ENCODE measurements around the gene OXGR1. TPM values are rescaled to one million over a fixed set of nuclear protein-coding genes. Genes with fewer than 3 reads are reported as not detected.
A peak's percentile ranks its signal among the peaks of the same experiment; 100 is the strongest.
"Not testable (repeated sequence)": the region's sequence is repeated elsewhere in the genome, so short reads cannot be mapped to it uniquely, and the experiment has no call there.

OXGR1 gene
- total RNA-seq (2014; rRNA removed; shearing (Covaris generic)): not detected in 2 replicates
- polyA plus RNA-seq (2014; cell fraction: nucleus; rRNA removed): not detected in 2 replicates

- no peak for DNase-seq (ENCODE audit: extremely low read depth, low read depth)
These were observed at the start of gene OXGR1 for GRCh38 chr13:96994017-96994857. Gene OXGR1, minus strand, starts transcription at chr13:96994476. Its CDS starts 6,717 bp downstream, at chr13:96987759.

GRCh38 chr13:97043302-97043701 is 49.0 kb upstream of the OXGR1 start:
- DNase-seq (ENCODE audit: extremely low read depth, low read depth): no peak

GRCh38 chr13:97030705-97031452 is 36.6 kb upstream of the OXGR1 start:
- peak; percentile 14 for DNase-seq (ENCODE audit: extremely low read depth, low read depth)

GRCh38 chr13:97028441-97029299 is 34.4 kb upstream of the OXGR1 start:
- DNase-seq (ENCODE audit: extremely low read depth, low read depth): peak; percentile 32

- no peak for DNase-seq (ENCODE audit: extremely low read depth, low read depth)
These were observed 32.9 kb upstream of the OXGR1 start for GRCh38 chr13:97027162-97027554.

DNA sequence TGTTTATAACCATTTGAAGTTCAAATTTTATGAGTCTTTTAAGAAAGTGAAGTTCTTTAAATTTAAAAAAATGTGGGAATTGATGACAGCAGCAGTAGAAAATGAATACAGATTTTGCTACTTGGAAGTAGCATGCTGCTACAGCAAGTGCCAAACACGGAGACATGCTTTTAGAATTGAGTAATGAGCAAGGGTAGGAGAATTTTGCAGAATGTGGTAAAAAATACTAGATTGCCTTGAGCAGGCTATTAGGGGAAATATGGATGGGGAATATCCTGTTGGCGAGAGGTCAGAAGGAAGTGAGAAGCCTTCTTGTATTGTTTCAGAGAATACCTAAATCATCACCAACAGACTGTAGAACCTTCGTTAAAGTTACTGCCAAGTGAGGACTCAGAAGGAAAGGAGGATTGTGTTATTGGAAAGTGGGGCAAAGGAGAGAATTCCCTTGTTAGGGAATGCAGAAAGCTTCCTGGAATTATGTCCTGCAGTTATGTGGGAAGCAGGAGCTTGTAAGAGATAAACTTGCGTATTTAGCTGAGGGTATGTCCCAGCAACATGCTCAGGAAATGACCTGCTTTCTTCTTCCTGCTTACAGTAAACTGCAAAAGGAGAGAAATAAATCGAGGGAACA is 32.4 kb upstream of the OXGR1 start:
- no peak for DNase-seq (ENCODE audit: extremely low read depth, low read depth)

DNA sequence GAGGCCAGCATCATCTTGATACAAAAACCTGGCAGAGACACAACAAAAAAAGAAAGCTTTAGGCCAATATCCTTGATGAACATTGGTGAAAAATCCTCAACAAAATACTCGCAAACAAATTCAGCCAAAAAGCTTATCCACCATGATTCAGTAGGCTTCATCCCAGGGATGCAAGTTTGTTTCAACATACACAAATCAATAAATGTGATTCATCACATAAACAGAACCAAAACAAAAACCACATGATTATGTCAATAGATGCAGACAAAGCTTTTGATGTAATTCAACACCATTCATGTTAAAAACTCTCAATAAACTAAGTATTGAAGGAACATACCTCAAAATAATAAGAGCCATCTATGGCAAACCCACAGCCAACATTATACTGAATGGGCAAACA is 29.5 kb upstream of the OXGR1 start:
- DNase-seq (ENCODE audit: extremely low read depth, low read depth): not testable (repeated sequence)

DNA sequence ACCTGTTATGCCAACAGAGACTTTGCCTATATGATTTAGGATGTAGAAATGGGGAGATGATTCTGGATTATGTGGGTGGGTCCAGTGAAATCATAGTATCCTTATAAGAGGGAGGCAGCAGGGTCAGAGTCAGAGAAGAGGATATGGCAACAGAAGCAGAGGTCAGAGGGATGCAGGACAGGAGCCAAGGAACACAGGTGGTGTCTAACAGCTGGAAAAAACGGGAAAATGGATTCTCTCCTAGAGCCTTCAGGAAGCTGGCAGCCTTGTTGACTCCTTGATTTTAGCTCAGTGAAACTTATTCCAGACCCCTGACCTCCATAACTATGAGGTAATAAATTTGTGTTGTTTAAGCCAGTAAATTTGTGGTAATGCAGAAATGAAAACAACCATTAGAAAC is 28.8 kb upstream of the OXGR1 start:
- no peak for DNase-seq (ENCODE audit: extremely low read depth, low read depth)

GRCh38 chr13:97021241-97021640 is 27.0 kb upstream of the OXGR1 start:
- DNase-seq (ENCODE audit: extremely low read depth, low read depth): no peak

- DNase-seq (ENCODE audit: extremely low read depth, low read depth): no peak
These were observed 26.5 kb upstream of the OXGR1 start for GRCh38 chr13:97020689-97021240.

GRCh38 chr13:97020194-97020593 is 25.9 kb upstream of the OXGR1 start:
- DNase-seq (ENCODE audit: extremely low read depth, low read depth): no peak

DNA sequence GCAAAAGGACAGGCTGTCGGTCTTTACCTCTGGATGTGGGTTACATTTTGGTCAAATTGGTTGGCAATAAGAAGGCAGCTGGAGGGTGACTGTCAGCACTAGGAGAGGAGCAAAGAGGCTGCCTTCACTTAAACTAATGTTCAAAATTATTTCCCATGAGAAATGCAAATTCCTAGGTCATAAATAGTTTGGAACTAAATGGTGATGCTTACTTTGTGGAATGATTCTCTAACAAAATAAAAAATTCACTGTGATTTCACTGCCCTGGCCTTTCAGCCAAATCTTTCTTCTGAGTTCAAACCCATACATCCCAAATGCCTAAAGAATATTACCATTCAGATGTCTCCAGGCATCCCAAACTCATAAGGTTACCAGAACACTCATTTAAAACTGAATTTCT is 25.0 kb upstream of the OXGR1 start:
- DNase-seq (ENCODE audit: extremely low read depth, low read depth): no peak

- peak; percentile 48 for DNase-seq (ENCODE audit: extremely low read depth, low read depth)
These were observed 23.9 kb upstream of the OXGR1 start for GRCh38 chr13:97018029-97018819.

- DNase-seq (ENCODE audit: extremely low read depth, low read depth): no peak
These were observed 23.0 kb upstream of the OXGR1 start for GRCh38 chr13:97017322-97017721.

DNA sequence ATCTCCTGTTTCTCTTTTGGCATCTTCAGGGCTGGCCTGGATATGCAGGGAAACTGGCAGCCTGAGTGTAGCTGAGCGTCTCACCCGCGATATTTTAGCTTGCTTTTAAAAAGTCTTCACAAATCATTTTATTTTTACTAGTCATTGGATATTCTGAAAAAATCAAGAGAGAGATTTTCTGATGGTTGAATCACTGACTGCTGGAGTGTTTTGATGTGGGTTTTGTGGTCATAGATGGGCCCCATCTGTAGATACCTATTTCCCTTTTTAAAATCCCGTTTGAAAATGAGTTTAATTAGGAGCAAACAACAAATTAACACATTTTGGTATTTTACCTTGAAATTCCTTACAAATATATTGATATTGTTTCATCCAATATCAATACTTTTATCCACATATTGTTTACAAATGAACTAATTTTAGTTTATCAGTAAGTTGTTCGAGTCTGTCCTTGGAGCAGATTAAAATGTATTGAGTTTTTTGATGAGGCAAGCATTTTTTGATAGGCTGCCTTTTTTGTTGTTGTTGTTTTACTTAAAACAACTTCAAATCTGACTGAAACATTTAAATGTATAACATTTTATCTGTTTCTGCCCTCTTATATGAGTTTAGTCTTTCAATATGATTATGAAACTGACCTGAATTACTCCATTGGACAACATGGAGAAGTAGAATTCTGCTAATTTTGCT is 21.5 kb upstream of the OXGR1 start:
- no peak for DNase-seq (ENCODE audit: extremely low read depth, low read depth)

GRCh38 chr13:97012251-97013048 is 18.2 kb upstream of the OXGR1 start:
- DNase-seq (ENCODE audit: extremely low read depth, low read depth): no peak

DNA sequence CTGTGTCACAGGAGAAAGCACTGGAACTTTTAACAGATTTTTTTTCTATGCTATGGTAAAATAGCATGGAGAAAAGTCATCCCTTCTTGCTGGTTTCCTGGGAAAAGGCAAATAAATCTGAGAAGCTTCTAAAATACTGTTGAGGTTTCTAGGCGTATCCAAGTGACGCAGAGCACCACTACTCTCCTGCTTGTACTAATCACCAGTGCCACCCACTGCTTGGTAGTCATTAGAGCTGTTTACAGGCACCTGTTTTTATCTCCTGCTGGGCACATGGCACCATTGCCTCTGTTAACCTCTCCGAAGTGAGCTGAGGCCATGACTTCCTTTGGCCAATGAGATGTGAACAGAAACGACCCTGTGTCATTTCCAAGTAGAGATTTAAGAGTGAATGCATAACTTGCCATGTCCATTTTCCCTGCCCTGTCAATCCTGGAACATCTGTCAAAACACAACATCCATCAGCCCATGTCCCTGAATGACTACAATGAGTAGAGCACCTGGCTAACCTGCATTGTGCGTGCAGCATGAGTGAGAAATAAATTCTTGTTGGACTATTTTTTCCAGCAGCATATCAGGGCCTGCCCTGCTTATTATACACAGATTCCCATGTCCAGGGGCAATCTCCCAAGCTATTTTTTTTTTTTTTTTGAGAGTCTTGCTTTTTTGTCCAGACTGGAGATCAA is 17.3 kb upstream of the OXGR1 start:
- no peak for DNase-seq (ENCODE audit: extremely low read depth, low read depth)

Measured in NCI-H460 (cell line).